DOHH2 (cell line): ENCODE measurements around the gene PLCB4.

Experiments
- EZH2phosphoT487 ChIP-seq: fragments of 200-600 bp; sonication (generic); IDR thresholded peaks from 2 replicates; pipeline ENCODE4 v1.6.1; 2017; ENCODE audit warnings: borderline replicate concordance, mild to moderate bottlenecking, antibody characterized with exemption, low read length, moderate library complexity, mixed read lengths
- TF ChIP-seq, protein P1 (sequence below): fragments of 200-600 bp; sonication (generic); IDR thresholded peaks from one replicate; pipeline ENCODE4 v1.5.1; 2014; ENCODE audit warnings: antibody characterized with exemption, mild to moderate bottlenecking, low read depth, low read length; ENCODE audit not compliant: poor library complexity, severe bottlenecking

- TF ChIP-seq EZH2phosphoT487 = no peak
- TF ChIP-seq, protein P1, sequence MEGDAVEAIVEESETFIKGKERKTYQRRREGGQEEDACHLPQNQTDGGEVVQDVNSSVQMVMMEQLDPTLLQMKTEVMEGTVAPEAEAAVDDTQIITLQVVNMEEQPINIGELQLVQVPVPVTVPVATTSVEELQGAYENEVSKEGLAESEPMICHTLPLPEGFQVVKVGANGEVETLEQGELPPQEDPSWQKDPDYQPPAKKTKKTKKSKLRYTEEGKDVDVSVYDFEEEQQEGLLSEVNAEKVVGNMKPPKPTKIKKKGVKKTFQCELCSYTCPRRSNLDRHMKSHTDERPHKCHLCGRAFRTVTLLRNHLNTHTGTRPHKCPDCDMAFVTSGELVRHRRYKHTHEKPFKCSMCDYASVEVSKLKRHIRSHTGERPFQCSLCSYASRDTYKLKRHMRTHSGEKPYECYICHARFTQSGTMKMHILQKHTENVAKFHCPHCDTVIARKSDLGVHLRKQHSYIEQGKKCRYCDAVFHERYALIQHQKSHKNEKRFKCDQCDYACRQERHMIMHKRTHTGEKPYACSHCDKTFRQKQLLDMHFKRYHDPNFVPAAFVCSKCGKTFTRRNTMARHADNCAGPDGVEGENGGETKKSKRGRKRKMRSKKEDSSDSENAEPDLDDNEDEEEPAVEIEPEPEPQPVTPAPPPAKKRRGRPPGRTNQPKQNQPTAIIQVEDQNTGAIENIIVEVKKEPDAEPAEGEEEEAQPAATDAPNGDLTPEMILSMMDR = no peak
Measured at GRCh38 chr20:9501473-9501872, 432.6 kb downstream of the PLCB4 start.
